Measurements from ENCODE around the gene KRT13. TPM values are rescaled to one million over a fixed set of nuclear protein-coding genes. Genes with fewer than 3 reads are reported as not detected.

KRT13 gene
- total and polyA plus RNA-seq, 7 donors, result 0.46 to 54.1 (median 4.3) TPM; not detected in 3

GRCh38 chr17:41527063-41528023, 21.9 kb upstream of the KRT13 start:
- Histone ChIP-seq H3K9me3 (no peaks in the 10 kb centered on the region), H3K27ac (peak overlapping the region in 2 of 4 donors; percentile 11 to 24), H3K27me3 (peaks cover 15 to 45% (median 41%) of the 10 kb centered on the region in 3 donors), H3K4me3 (peak overlapping the region in 3 of 4 donors; percentile 12 to 16 (median 14)), H3K4me1 (peaks cover 0 to 14% (median 9%) of the 10 kb centered on the region in 4 donors), H3K36me3 (no peaks in the 10 kb centered on the region)
- intact Hi-C loops (cut with DNase I), result no loop called here
- no peak for DNase-seq
- TF ChIP-seq POLR2AphosphoS5 (IDR thresholded peaks at IDR 0.05), result no peak
- 2 to 9% methylated on average over 62 of the region's 62 CpGs for WGBS, 2 donors

GRCh38 chr17:41524261-41524660, 18.8 kb upstream of the KRT13 start:
- H3K9me3 ChIP-seq, result no peaks in the 10 kb centered on the region
- 92% methylated on average over 11 of the region's 11 CpGs for WGBS, 2 donors
- intact Hi-C loops (cut with DNase I), result no loop called here
- no peak overlapping the region for H3K27ac ChIP-seq
- peaks cover 0 to 14% (median 9%) of the 10 kb centered on the region in 4 donors for H3K4me1 ChIP-seq
- no peak for DNase-seq
- no peaks in the 10 kb centered on the region for H3K36me3 ChIP-seq
- peaks cover 13 to 34% (median 32%) of the 10 kb centered on the region in 3 donors for H3K27me3 ChIP-seq
- no peak for TF ChIP-seq POLR2AphosphoS5 (IDR thresholded peaks at IDR 0.05)
- no peak overlapping the region for H3K4me3 ChIP-seq

DNA sequence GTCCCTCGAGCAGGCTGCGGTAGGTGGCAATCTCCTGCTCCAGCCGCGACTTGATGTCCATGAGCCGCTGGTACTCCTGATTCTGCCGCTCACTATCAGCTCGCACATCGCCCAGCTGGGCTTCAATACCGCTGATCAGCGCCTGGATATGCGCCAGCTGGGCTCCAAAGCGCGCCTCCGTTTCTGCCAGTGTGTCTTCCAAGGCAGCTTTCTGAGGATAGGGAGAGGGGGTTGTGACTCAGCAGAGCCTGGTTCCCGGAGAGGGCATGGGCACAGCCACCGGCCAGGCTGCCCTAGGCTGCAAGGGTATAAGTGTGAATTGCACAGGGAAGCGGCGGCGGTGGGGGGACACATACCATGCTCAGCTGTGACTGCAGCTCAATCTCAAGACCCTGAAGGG, 18.4 kb upstream of the KRT13 start:
- intact Hi-C loops (cut with DNase I), result no loop called here
- H3K27ac ChIP-seq, result no peak overlapping the region
- WGBS, 2 donors, result 31 to 64% methylated on average over 19 of the region's 19 CpGs
- no peak overlapping the region for H3K4me3 ChIP-seq
- TF ChIP-seq EP300 (IDR thresholded peaks at IDR 0.05) (no peak), CTCF (IDR thresholded peaks at IDR 0.05) (no peak), POLR2A (IDR thresholded peaks at IDR 0.05) (no peak), POLR2AphosphoS5 (IDR thresholded peaks at IDR 0.05) (no peak)
- peaks cover 0 to 14% (median 9%) of the 10 kb centered on the region in 4 donors for H3K4me1 ChIP-seq
- H3K27me3 ChIP-seq, result peaks cover 9 to 30% (median 27%) of the 10 kb centered on the region in 3 donors
- no peak for DNase-seq
- no peaks in the 10 kb centered on the region for H3K36me3 ChIP-seq
- no peaks in the 10 kb centered on the region for H3K9me3 ChIP-seq

GRCh38 chr17:41523225-41523593, 17.8 kb upstream of the KRT13 start:
- Histone ChIP-seq H3K4me3 (no peak overlapping the region), H3K36me3 (no peaks in the 10 kb centered on the region)
- TF ChIP-seq POLR2A (IDR thresholded peaks at IDR 0.05) (no peak), CTCF (IDR thresholded peaks at IDR 0.05) (no peak), POLR2AphosphoS5 (IDR thresholded peaks at IDR 0.05) (no peak), EP300 (IDR thresholded peaks at IDR 0.05) (no peak)

DNA sequence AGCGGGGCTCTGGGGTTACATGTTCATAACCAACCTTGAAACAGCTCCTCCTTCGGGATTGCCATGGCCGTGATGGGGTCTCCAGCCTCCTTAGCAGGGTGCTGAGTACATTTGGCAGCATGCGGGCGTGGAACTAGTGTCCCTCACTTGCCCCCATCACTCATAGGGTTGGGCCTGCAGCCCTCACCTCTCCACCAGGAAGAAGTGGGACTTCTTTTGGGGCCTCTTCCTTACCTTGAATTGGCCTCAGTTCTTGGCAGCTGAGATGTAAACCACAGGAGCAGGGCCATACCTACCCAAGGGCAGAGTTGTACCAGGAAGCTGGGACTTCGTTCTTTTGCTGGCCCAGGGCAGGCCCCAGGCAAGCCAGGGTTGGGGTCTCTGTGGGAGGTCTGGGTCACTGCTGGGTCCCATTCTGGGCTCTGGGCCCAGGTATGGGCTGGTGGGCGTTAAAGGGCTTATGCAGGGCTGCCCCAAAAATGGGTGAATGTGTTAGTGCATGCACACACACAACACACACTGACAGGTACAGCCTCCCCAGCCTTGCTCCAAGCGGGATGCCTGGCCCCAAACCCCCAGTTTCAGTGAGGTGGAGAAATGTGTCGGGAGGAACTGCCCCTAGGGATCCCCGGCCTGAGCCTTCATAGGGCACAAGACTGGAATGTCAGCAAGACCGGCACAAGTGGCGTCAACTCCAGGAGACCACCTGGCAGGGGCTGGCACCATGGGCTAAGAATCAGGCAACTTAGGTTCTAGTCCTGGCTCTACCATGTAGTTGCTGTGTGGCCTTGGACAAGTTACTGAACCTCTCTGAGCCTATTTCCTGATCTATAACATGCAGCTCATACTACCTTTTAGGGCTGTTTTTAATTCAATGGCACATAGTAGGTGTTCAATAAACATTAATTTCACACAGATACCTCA, 17.2 kb upstream of the KRT13 start:
- intact Hi-C loops (cut with DNase I), result no loop called here
- no peak overlapping the region for H3K4me3 ChIP-seq
- no peaks in the 10 kb centered on the region for H3K36me3 ChIP-seq
- TF ChIP-seq POLR2AphosphoS5 (IDR thresholded peaks at IDR 0.05), result no peak
- no peak for TF ChIP-seq EP300 (IDR thresholded peaks at IDR 0.05)
- TF ChIP-seq POLR2A (IDR thresholded peaks at IDR 0.05), result no peak
- no peak for TF ChIP-seq CTCF (IDR thresholded peaks at IDR 0.05)
- no peak for DNase-seq
- H3K9me3 ChIP-seq, result no peaks in the 10 kb centered on the region
- H3K4me1 ChIP-seq, result peaks cover 0 to 5% (median 2%) of the 10 kb centered on the region in 4 donors
- 50 to 79% methylated on average over 12 of the region's 12 CpGs for WGBS, 2 donors
- H3K27ac ChIP-seq, result no peak overlapping the region
- peaks cover 8 to 17% (median 15%) of the 10 kb centered on the region in 3 donors for H3K27me3 ChIP-seq

More at GRCh38 chr17:41523225-41523593, 17.8 kb upstream of the KRT13 start:
- H3K27me3 ChIP-seq, result peaks cover 9 to 24% (median 21%) of the 10 kb centered on the region in 3 donors
- H3K4me1 ChIP-seq, result peaks cover 0 to 12% (median 8%) of the 10 kb centered on the region in 4 donors
- intact Hi-C loops (cut with DNase I), result no loop called here
- WGBS, 2 donors, result 26 to 55% methylated on average over 4 of the region's 4 CpGs
- no peak for DNase-seq
- no peaks in the 10 kb centered on the region for H3K9me3 ChIP-seq
- no peak overlapping the region for H3K27ac ChIP-seq

Measured in sigmoid colon (tissue), 7 donors.